Skin of body (tissue), 2 donors: ENCODE measurements around the gene SLC50A1. TPM values are rescaled to one million over a fixed set of nuclear protein-coding genes. Genes with fewer than 3 reads are reported as not detected.
"Not testable (repeated sequence)": the region's sequence is repeated elsewhere in the genome, so short reads cannot be mapped to it uniquely, and the experiment has no call there.

ENCODE experiments used
- DNase-seq: peaks from one replicate; lab custom pipeline; 2025; lab: John Stamatoyannopoulos, UW
- total RNA-seq: library from RNA; depleted of rRNA; stranded (reverse); fragments of >200 nt; gene quantifications from one replicate; pipeline ENCODE4 v1.2.3, GENCODE V29; 2014

Gene SLC50A1
- total RNA-seq, 1 donor from 2014 or later, result 18.5 TPM

GRCh38 chr1:155116113-155116764 lies 19.4 kb upstream of the SLC50A1 start:
- no peak for DNase-seq

GRCh38 chr1:155117610-155118009 lies 18.0 kb upstream of the SLC50A1 start:
- no peak for DNase-seq

DNA sequence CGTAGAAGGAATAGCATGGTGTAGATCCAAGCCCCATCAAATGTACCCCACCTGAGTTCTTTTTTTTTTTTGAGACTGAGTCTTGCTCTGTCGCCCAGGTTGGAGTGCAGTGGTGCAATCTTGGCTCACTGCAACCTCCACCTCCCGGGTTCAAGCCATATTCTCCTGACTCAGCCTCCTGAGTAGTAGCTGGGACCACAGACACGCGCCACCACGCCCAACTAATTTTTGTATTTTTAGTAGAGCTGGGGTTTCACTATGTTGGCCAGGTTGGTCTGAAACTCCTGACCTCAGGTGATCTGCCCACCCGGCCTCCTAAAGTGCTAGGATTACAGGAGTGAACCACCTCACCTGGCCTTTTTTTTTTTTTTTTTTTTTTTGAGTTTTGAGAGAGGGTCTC lies 17.6 kb upstream of the SLC50A1 start:
- not testable (repeated sequence) for DNase-seq

- DNase-seq, result no peak
Measured at GRCh38 chr1:155120253-155120652, 15.4 kb upstream of the SLC50A1 start.

GRCh38 chr1:155121249-155121648 lies 14.4 kb upstream of the SLC50A1 start:
- no peak for DNase-seq

GRCh38 chr1:155122308-155122707 lies 13.3 kb upstream of the SLC50A1 start:
- no peak for DNase-seq

DNA sequence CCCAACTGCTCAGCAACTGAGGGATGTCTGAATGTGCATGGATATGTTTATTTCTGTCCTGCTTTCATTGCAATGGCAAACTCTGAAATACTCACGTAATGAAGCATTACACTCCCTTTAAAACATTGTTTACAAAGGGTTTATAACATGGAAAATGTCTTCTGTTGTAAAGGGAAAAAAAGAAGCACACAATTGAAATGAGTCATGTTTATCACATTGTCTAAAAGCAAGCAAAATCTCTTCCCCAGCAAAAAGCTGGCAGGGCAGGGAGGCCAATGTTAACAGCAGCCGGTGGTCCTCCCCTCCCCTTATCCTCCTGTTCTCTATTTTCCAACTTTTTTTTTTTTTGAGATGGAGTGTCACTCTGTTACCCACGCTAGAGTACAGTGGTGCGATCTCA lies 11.9 kb upstream of the SLC50A1 start:
- no peak for DNase-seq

- DNase-seq, result no peak
Measured at GRCh38 chr1:155124503-155125463, 10.9 kb upstream of the SLC50A1 start.

- no peak for DNase-seq
Measured at GRCh38 chr1:155125511-155125945, 10.1 kb upstream of the SLC50A1 start.

DNA sequence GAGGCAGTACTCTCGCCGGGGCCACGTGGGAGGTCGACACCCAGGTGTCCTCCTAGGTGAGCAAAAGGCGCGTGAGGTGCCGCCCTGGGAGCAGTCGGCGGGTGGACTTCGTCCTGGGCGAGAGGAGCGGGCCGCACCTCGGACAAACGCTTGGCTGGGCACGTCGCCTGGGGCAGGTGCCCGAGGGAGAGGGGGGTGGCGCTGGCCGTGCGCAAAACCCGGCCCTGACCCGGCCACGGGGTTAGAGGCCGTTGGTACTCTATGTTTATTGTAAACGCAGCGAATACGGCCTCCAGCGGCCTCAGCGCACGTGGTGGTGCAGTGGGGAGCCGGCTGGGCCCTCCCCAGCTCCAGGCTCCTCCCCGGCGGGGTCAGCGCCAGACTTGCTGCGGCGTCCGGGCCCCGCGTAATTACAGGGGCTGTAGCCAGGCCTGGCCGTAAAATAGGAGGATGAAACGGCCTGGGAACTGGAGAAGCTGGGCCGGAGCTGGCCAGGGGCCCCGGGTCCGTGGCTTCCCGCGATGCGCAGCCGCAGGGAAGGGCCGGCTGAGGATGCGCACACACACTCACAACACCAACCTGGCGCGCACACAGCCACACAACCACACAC lies 9.6 kb upstream of the SLC50A1 start:
- no peak for DNase-seq

DNA sequence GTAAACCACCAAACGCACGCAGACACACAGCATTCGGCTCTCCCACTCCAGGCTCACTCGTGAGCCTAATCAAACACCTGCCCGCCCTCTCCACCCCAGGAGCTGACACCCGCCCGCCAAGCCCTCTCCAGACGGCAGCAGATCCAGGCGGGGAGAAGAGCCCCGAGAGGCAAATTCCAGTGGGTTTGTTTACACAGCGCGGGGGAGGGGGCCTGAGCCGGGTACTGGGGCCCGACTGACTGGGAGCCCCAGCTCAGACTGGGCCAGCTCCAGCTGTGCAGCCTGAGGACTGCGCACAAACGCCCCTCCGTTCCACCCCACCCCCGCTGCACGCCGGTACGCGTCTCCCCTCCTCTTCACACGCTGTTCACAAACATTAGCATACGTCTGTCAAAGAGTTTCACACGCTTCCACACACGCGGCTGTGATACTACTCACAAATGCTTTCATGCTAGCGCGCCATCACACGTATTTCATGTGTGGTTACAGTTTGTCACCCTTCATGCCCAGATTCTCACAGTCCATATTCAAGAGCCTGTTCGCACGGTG lies 9.0 kb upstream of the SLC50A1 start:
- DNase-seq, result peak; percentile 61

DNA sequence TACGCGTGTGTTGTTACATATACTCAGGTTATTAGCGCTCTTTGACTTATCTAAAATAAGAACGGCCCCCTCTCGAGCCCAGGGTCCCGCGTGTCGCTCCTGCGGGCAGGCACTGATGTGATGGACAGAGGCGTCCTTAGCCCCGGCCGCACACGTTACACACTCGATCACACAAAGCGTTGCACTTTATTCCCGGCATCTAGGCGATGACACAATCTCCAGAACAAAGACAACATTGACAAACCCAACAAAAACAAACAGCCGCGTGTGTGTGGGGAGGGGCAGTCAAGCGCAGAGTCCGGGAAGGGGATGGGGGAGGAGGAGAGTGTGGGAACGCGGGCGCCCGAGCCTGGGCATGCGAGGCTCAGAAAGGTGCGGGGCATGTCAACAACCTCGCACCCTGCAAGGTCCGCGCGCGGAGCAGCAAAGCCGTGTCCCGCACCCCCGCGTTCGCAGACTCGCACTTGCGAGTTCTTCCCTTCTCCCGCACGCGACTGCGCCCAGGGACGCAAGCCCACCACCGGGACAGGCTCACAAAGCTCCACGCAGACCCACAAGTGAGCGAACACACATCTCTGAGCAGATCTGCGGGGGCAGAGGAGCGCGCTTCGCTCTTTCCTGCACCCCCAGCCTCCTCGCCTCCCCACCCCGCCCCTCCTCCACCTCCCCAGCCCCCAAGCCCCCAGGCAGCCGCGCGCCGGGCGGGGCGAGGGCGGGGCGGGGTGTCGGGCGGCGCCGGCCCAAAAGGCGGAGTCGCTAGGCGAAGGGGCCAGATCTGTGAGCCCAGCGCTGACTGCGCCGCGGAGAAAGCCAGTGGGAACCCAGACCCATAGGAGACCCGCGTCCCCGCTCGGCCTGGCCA lies 8.3 kb upstream of the SLC50A1 start, which contains the start of gene EFNA1:
TSS of gene EFNA1 (plus strand) at position 772 of the 862 bp plus-strand sequence. CDS start 102 bp downstream, outside the sequence.
- DNase-seq, result peak; percentile 61

DNA sequence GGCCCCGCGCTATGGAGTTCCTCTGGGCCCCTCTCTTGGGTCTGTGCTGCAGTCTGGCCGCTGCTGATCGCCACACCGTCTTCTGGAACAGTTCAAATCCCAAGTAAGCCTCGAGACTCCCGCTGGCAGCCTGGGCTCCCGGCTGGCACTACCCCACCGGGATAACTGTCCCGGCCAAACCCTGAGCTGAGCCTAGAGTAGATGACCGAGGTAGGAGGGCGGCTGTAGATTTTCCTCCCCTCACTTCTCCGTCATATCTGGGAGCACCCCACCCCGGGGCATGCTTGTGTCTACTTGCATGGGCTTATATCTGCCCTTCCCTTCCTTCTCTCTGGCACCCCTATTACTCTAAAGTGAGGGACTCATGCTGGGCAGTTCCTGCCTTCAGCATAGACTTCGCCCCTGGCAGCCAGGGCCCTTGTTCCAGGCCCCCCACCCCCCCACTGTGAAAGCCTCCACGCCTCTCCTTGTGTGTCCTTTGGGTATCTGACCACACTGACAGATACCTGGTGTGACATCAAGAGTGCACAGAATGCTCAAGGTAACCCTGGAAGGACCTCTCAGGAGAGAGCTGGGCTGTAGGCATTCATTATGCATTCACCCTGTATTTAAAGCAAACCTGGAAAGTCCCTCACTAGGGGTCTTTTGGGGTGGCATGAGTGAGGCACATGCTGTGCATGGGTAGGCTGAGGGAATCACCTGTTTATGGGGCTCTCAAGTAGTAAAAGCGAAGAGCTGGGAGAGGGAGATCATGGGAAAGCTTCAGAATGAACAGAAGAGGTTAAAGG lies 7.5 kb upstream of the SLC50A1 start:
- DNase-seq, result no peak

- DNase-seq, result peak; percentile 21
Measured at GRCh38 chr1:155128755-155129473, 6.7 kb upstream of the SLC50A1 start.

DNA sequence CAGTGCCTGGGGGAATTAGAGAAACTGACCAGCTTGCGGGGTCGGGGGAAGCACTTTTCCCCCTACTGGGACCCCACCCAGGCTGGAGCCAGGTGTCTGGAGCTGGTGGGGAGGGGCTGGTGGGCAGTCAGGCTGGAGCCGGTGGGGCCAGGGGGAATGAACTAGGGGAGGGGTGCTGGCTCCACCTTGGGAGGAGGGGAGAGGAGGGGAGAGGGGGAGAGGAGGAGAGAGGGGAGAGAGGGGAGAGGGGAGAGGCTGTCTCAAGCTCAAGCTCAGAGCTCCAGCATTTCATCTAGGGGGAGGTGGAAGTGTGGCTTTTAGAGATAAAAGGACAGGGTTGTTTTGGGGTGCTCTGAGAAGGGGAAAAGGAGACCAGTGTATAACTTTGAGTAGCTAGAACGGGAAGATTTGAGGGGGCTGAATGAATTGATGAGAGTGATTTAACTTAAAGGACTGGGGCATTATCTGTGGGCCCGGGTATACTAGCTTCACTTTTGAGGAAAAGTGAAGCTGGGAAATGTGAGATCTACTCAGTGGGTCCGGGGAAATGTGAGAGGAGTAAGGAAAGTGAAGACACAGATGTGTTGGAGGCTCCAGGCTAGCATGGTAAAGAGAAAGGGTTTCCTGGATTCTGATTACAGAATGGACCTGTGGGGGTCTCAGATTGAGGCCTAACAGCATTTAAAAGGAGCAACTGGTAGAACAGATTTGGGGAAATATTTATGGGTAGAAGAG lies 5.2 kb upstream of the SLC50A1 start:
- no peak for DNase-seq

- no peak for DNase-seq
Measured at GRCh38 chr1:155131285-155131684, 4.4 kb upstream of the SLC50A1 start.

GRCh38 chr1:155131856-155132255 lies 3.8 kb upstream of the SLC50A1 start:
- DNase-seq, result no peak

GRCh38 chr1:155133799-155134281 lies 1.8 kb upstream of the SLC50A1 start:
- DNase-seq, result no peak
